Common myeloid progenitor, CD34-positive (primary cell): ENCODE measurements around the gene LPP.

Experiments
- CTCF ChIA-PET: fragments of 350-600 bp; sonication (Branson Sonifier 250); formaldehyde crosslinking; loops from one replicate; lab custom pipeline; 2021; ENCODE audit warnings: antibody characterized with exemption; lab: Charles Lee
- POLR2A ChIA-PET: fragments of 350-600 bp; sonication (Branson Sonifier 250); formaldehyde crosslinking; loops from one replicate; lab custom pipeline; 2021; ENCODE audit warnings: antibody characterized with exemption; lab: Charles Lee
- DNase-seq, 3 donors: peaks; one replicate each; pipeline versions ENCODE4 v3.0.0 to v3.0.0-alpha.2; 2013
- H3K27ac ChIP-seq, 2 experiments: 1 replicate in 1 of 2; 2 replicates in 1 of 2; pipeline ENCODE4 v1.7.0; 2013; ENCODE audit warnings: inconsistent platforms in 2 of 2, low read length in 2 of 2, mild to moderate bottlenecking in 2 of 2, low read depth in 1 of 2, moderate library complexity in 1 of 2; ENCODE audit not compliant: severe bottlenecking in 2 of 2, insufficient read depth in 1 of 2, poor library complexity in 1 of 2
- H3K27me3 ChIP-seq, 5 experiments: replicated peaks in 2 of 5; 1 replicate in 3 of 5; 2 replicates in 2 of 5; pipeline versions ENCODE4 v1.6.1 to v1.7.0; 2013; ENCODE audit warnings: low read length in 4 of 5, mild to moderate bottlenecking in 2 of 5, moderate library complexity in 2 of 5, inconsistent platforms in 1 of 5; ENCODE audit not compliant: insufficient read depth in 5 of 5, control insufficient read depth in 4 of 5
- H3K36me3 ChIP-seq, 4 experiments: 1 replicate in 2 of 4; 2 replicates in 2 of 4; pipeline versions ENCODE4 v1.6.1 to v1.7.0; 2013; ENCODE audit warnings: low read length in 3 of 4, control low read depth in 1 of 4, mild to moderate bottlenecking in 1 of 4; ENCODE audit not compliant: control insufficient read depth in 4 of 4, insufficient read depth in 4 of 4
- H3K4me1 ChIP-seq, 4 experiments: 1 replicate in 3 of 4; 2 replicates in 1 of 4; pipeline versions ENCODE4 v1.6.1 to v1.7.1; 2013; ENCODE audit warnings: low read length in 3 of 4, mild to moderate bottlenecking in 3 of 4, control low read depth in 1 of 4, inconsistent platforms in 1 of 4, moderate library complexity in 1 of 4; ENCODE audit not compliant: control insufficient read depth in 4 of 4, insufficient read depth in 4 of 4; ENCODE audit errors: control extremely low read depth in 1 of 4
- H3K4me3 ChIP-seq, 7 experiments: 1 replicate in 4 of 7; 2 replicates in 3 of 7; pipeline versions ENCODE4 v1.5.1 to v1.7.0; 2013; ENCODE audit warnings: mild to moderate bottlenecking in 7 of 7, low read length in 6 of 7, moderate library complexity in 6 of 7, inconsistent platforms in 2 of 7, low read depth in 2 of 7, control low read depth in 1 of 7; ENCODE audit not compliant: insufficient read depth in 4 of 7, control insufficient read depth in 1 of 7; ENCODE audit errors: extremely low read depth in 1 of 7
- H3K9me3 ChIP-seq, 5 experiments: 1 replicate in 4 of 5; 2 replicates in 1 of 5; pipeline versions ENCODE4 v1.6.1 to v1.7.1; 2013; ENCODE audit warnings: low read length in 4 of 5, mild to moderate bottlenecking in 2 of 5, inconsistent platforms in 1 of 5, low read depth in 1 of 5, moderate library complexity in 1 of 5; ENCODE audit not compliant: control insufficient read depth in 4 of 5, insufficient read depth in 2 of 5; ENCODE audit errors: control extremely low read depth in 1 of 5
- WGBS: methylation state at CpG from one replicate; pipeline ENCODE4 v1.1.5; 2013; ENCODE audit not compliant: insufficient coverage; 5-methylcytosine and 5-hydroxymethylcytosine counted together

The LPP gene

DNA sequence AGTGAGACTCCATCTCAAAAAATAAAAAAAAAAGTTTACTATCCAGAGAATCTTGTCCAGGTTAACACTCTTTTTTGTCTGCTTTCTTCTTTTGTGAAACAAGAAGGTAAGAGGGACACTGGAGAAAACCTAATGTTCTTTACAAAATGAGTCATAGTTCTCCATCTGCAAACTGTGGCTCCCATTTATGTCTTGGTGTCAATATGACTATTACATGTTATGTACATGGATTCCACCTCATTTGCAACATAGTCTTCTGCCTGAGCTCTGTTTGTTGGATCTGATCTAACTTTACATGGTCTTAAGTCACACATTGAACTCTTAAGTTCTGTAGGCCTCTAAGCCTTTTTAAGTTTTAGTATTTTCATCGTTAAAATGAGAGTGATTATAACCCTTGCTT, 596.7 kb downstream of the LPP start:
- POLR2A ChIA-PET, result no interaction called here
- WGBS, result no CpG with 5 or more reads among the region's 1 CpG
- H3K4me3 ChIP-seq, result no peak overlapping the region
- no peaks in the 10 kb centered on the region for H3K27me3 ChIP-seq
- no peaks in the 10 kb centered on the region for H3K4me1 ChIP-seq
- CTCF ChIA-PET, result no interaction called here
- no peak overlapping the region for H3K27ac ChIP-seq
- H3K9me3 ChIP-seq, result peaks cover 0 to 2% (median 0%) of the 10 kb centered on the region in 5 experiments
- no peaks in the 10 kb centered on the region for H3K36me3 ChIP-seq
- no peak for DNase-seq

GRCh38 chr3:188752850-188753249, 598.9 kb downstream of the LPP start:
- no peak for DNase-seq
- H3K36me3 ChIP-seq, result no peaks in the 10 kb centered on the region
- H3K4me3 ChIP-seq, result no peak overlapping the region
- H3K9me3 ChIP-seq, result peaks cover 0 to 2% (median 0%) of the 10 kb centered on the region in 5 experiments
- H3K4me1 ChIP-seq, result no peaks in the 10 kb centered on the region
- ChIA-PET POLR2A (no interaction called here), CTCF (no interaction called here)
- H3K27ac ChIP-seq, result no peak overlapping the region
- no peaks in the 10 kb centered on the region for H3K27me3 ChIP-seq
- WGBS, result 80% methylated on average over 1 of the region's 1 CpG

- DNase-seq, result no peak
- 100% methylated on average over 5 of the region's 5 CpGs for WGBS
Measured at GRCh38 chr3:188754267-188754666, 600.3 kb downstream of the LPP start.

GRCh38 chr3:188756241-188756640, 602.3 kb downstream of the LPP start:
- DNase-seq, result no peak
- Histone ChIP-seq H3K9me3 (no peaks in the 10 kb centered on the region), H3K4me1 (no peaks in the 10 kb centered on the region), H3K27me3 (no peaks in the 10 kb centered on the region), H3K27ac (no peak overlapping the region), H3K36me3 (no peaks in the 10 kb centered on the region), H3K4me3 (no peak overlapping the region)
- ChIA-PET POLR2A (no interaction called here), CTCF (no interaction called here)
- 100% methylated on average over 3 of the region's 3 CpGs for WGBS

More at GRCh38 chr3:188754267-188754666, 600.3 kb downstream of the LPP start:
- Histone ChIP-seq H3K27ac (no peak overlapping the region), H3K4me1 (no peaks in the 10 kb centered on the region), H3K9me3 (peaks cover 0 to 2% (median 0%) of the 10 kb centered on the region in 5 experiments), H3K4me3 (no peak overlapping the region), H3K36me3 (no peaks in the 10 kb centered on the region), H3K27me3 (no peaks in the 10 kb centered on the region)
- CTCF ChIA-PET, result interaction anchor here (1.1 to 1.3 kb wide), 2 partner anchors 201 to 1015 kb away, joined by 3 to 5 read pairs; no protein-coding TSS in a partner anchor
- POLR2A ChIA-PET, result no interaction called here

DNA sequence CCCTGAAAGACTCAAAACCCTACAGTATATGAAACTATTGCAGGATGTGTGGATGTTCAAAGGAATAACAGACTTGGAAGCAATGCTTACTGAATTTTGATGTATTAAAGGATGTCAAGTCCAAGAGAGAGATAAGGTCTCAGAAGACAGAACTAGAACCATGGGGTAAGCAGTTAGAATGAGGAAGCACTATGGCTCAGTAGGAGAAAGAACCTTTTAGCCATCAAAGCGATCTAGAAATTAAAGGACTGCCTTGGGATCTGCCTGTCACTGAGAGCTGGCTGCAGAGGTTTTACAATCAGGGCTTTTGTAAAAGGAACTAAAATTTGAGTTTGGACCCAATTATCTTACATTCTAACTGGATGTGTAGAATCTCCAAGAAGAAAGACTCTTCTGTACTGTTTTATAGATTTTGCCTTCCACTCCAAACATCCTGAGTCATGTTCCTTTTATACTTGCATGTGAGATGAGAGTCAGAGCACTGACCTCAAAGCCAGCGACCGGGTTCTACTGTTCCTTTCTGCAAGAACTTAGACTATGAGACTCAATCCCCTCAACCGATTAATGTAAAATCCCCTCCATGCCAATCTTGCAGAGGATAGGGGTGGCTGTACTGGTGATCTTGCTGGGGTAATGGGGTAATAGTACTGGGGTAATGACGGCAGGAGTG, 605.5 kb downstream of the LPP start:
- H3K4me3 ChIP-seq, result no peak overlapping the region
- ChIA-PET CTCF (interaction anchor here (1.2 kb wide), 1 partner anchor 10 kb away, joined by 3 read pairs; no protein-coding TSS in a partner anchor), POLR2A (no interaction called here)
- H3K27me3 ChIP-seq, result no peaks in the 10 kb centered on the region
- no peak overlapping the region for H3K27ac ChIP-seq
- DNase-seq, result no peak
- H3K9me3 ChIP-seq, result no peaks in the 10 kb centered on the region
- H3K36me3 ChIP-seq, result peaks cover 0 to 4% (median 0%) of the 10 kb centered on the region in 4 experiments
- no peaks in the 10 kb centered on the region for H3K4me1 ChIP-seq
- 100% methylated on average over 2 of the region's 5 CpGs for WGBS

- CTCF ChIA-PET, result no interaction called here
- peaks cover 0 to 4% (median 0%) of the 10 kb centered on the region in 4 experiments for H3K36me3 ChIP-seq
- H3K4me1 ChIP-seq, result no peaks in the 10 kb centered on the region
- WGBS, result no CpG with 5 or more reads among the region's 3 CpGs
- no peak overlapping the region for H3K27ac ChIP-seq
- H3K27me3 ChIP-seq, result no peaks in the 10 kb centered on the region
- H3K4me3 ChIP-seq, result no peak overlapping the region
- no peak for DNase-seq
- POLR2A ChIA-PET, result no interaction called here
- H3K9me3 ChIP-seq, result no peaks in the 10 kb centered on the region
Measured at GRCh38 chr3:188760408-188760807, 606.5 kb downstream of the LPP start.

DNA sequence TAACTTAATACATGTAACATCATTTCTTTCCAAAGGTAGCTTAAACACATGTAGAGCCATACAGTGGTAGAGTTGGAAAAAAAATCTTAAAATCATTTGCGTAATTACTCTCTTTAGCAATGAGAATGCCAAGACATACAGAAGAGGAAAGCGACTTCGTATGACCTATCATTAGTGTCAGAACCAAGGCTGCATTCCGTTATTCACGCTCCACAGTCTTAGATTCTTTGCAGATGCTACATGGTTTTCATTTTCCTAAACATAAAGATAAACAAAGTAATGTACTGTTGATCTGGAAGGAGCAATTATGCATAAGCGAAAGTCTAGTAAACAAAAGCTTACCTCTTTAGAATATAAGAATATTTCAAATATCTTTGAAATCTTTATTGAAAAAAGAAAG, 607.5 kb downstream of the LPP start:
- ChIA-PET CTCF (interaction anchor here (1.1 kb wide), 1 partner anchor 12 kb away, joined by 3 read pairs; no protein-coding TSS in a partner anchor), POLR2A (no interaction called here)
- H3K27me3 ChIP-seq, result no peaks in the 10 kb centered on the region
- H3K36me3 ChIP-seq, result peaks cover 0 to 4% (median 0%) of the 10 kb centered on the region in 4 experiments
- no peaks in the 10 kb centered on the region for H3K4me1 ChIP-seq
- H3K27ac ChIP-seq, result no peak overlapping the region
- H3K4me3 ChIP-seq, result no peak overlapping the region
- DNase-seq, result no peak
- H3K9me3 ChIP-seq, result no peaks in the 10 kb centered on the region
- 100% methylated on average over 4 of the region's 6 CpGs for WGBS
